ENCODE results near the gene SLC4A1AP.

Gene SLC4A1AP

GRCh38 chr2:27721884-27722485, 58.3 kb downstream of the SLC4A1AP start:
- no peak for DNase-seq (ENCODE audit: low spot score)

GRCh38 chr2:27723372-27724144, 59.9 kb downstream of the SLC4A1AP start:
- peak; percentile 27 for DNase-seq (ENCODE audit: low spot score)

- DNase-seq (ENCODE audit: low spot score): no peak
These were observed 60.5 kb downstream of the SLC4A1AP start for GRCh38 chr2:27724191-27724590.

GRCh38 chr2:27724905-27725701, 61.4 kb downstream of the SLC4A1AP start:
- DNase-seq (ENCODE audit: low spot score): no peak

- DNase-seq (ENCODE audit: low spot score): no peak
These were observed 63.6 kb downstream of the SLC4A1AP start for GRCh38 chr2:27727257-27727656.

- no peak for DNase-seq (ENCODE audit: low spot score)
These were observed 64.6 kb downstream of the SLC4A1AP start for GRCh38 chr2:27728081-27728858.

GRCh38 chr2:27729198-27729597, 65.5 kb downstream of the SLC4A1AP start:
- DNase-seq (ENCODE audit: low spot score): no peak

GRCh38 chr2:27729614-27730013, 65.9 kb downstream of the SLC4A1AP start:
- no peak for DNase-seq (ENCODE audit: low spot score)

- DNase-seq (ENCODE audit: low spot score): no peak
These were observed 66.6 kb downstream of the SLC4A1AP start for GRCh38 chr2:27730261-27730662.

GRCh38 chr2:27730980-27731691, 67.4 kb downstream of the SLC4A1AP start:
- no peak for DNase-seq (ENCODE audit: low spot score)

GRCh38 chr2:27734305-27734704, 70.6 kb downstream of the SLC4A1AP start:
- DNase-seq (ENCODE audit: low spot score): no peak

- peak; percentile 26 for DNase-seq (ENCODE audit: low spot score)
These were observed 71.7 kb downstream of the SLC4A1AP start for GRCh38 chr2:27735263-27735904.

GRCh38 chr2:27736031-27736889, 72.6 kb downstream of the SLC4A1AP start:
- no peak for DNase-seq (ENCODE audit: low spot score)

- DNase-seq (ENCODE audit: low spot score): no peak
These were observed 73.2 kb downstream of the SLC4A1AP start for GRCh38 chr2:27736890-27737204.

GRCh38 chr2:27737676-27738348, 74.1 kb downstream of the SLC4A1AP start:
- no peak for DNase-seq (ENCODE audit: low spot score)

- DNase-seq (ENCODE audit: low spot score): no peak
These were observed 74.8 kb downstream of the SLC4A1AP start for GRCh38 chr2:27738349-27739057.

GRCh38 chr2:27739058-27739373, 75.3 kb downstream of the SLC4A1AP start:
- no peak for DNase-seq (ENCODE audit: low spot score)

GRCh38 chr2:27741673-27742072, 78.0 kb downstream of the SLC4A1AP start:
- DNase-seq (ENCODE audit: low spot score): no peak

- no peak for DNase-seq (ENCODE audit: low spot score)
These were observed 78.9 kb downstream of the SLC4A1AP start for GRCh38 chr2:27742571-27742970.

Measured in CD4-positive, alpha-beta T cell treated with Interleukin-2 at 100 ng/mL for 4 hours (primary cell).